H1 (cell line): ENCODE results near the gene BPIFB3. TPM values are rescaled to one million over a fixed set of nuclear protein-coding genes. Genes with fewer than 3 reads are reported as not detected.
A peak's percentile ranks its signal among the peaks of the same experiment; 100 is the strongest.

ENCODE experiments used
- CTCF ChIA-PET: fragments of 300-600 bp; sonication (Branson Sonifier 250); formaldehyde crosslinking; loops from one replicate; lab custom pipeline; 2021; ENCODE audit not compliant: partially characterized antibody; lab: Charles Lee
- POLR2A ChIA-PET: fragments of 300-600 bp; sonication (Branson Sonifier 250); formaldehyde crosslinking; loops from one replicate; lab custom pipeline; 2021; ENCODE audit warnings: inconsistent platforms; ENCODE audit not compliant: partially characterized antibody; lab: Charles Lee
- DNase-seq, 2 experiments: peaks; one replicate each; pipeline versions ENCODE4 v3.0.0 to v3.0.0-alpha.2; 2010 to 2022; ENCODE audit warnings: low spot score in 2 of 2, low read depth in 1 of 2, mixed read lengths in 1 of 2
- FAIRE-seq: peaks from 2 replicates; lab custom pipeline; 2011; peaks lifted over from hg19 to GRCh38; lab: Jason Lieb, UNC
- H2AFZ ChIP-seq: 2 replicates; pipeline ENCODE4 v1.8.1; 2012; ENCODE audit warnings: low read length, inconsistent platforms
- H2AK5ac ChIP-seq: 2 replicates; pipeline ENCODE4 v1.6.1; 2013; ENCODE audit warnings: low read depth, low read length
- H2BK120ac ChIP-seq: replicated peaks from 2 replicates; pipeline ENCODE3; 2013; ENCODE audit warnings: low read depth, low read length, inconsistent platforms
- H2BK12ac ChIP-seq: 2 replicates; pipeline ENCODE4 v1.6.1; 2013; ENCODE audit warnings: low read depth, low read length
- H2BK15ac ChIP-seq: 2 replicates; pipeline ENCODE4 v1.6.1; 2013; ENCODE audit warnings: low read length
- H2BK20ac ChIP-seq: 2 replicates; pipeline ENCODE4 v1.6.1; 2013; ENCODE audit warnings: low read length
- H2BK5ac ChIP-seq: 2 replicates; pipeline ENCODE4 v1.6.1; 2013; ENCODE audit warnings: low read depth, low read length
- H3K14ac ChIP-seq: 2 replicates; pipeline ENCODE4 v1.6.1; 2013; ENCODE audit warnings: inconsistent platforms; ENCODE audit not compliant: insufficient read length
- H3K18ac ChIP-seq: 2 replicates; pipeline ENCODE4 v1.6.1; 2013; ENCODE audit warnings: low read length; ENCODE audit errors: extremely low read depth
- H3K23ac ChIP-seq: 2 replicates; pipeline ENCODE4 v1.6.1; 2013; ENCODE audit warnings: inconsistent platforms; ENCODE audit not compliant: insufficient read length
- H3K23me2 ChIP-seq: 2 replicates; pipeline ENCODE4 v1.6.1; 2013; ENCODE audit warnings: low read depth, low read length
- H3K27ac ChIP-seq: 2 replicates; pipeline ENCODE4 v1.6.1; 2011; ENCODE audit warnings: low read depth, low read length, inconsistent platforms
- H3K27me3 ChIP-seq, 4 experiments: replicated peaks in 1 of 4; 1 replicate in 1 of 4; 2 replicates in 3 of 4; pipeline versions ENCODE4 v1.6.1 to v1.8.1; 2011 to 2013; ENCODE audit warnings: low read length in 3 of 4, mild to moderate bottlenecking in 3 of 4, inconsistent platforms in 2 of 4, mixed read lengths in 2 of 4, moderate library complexity in 1 of 4; ENCODE audit not compliant: control insufficient read depth in 3 of 4, insufficient read depth in 3 of 4; ENCODE audit errors: extremely low read depth in 1 of 4
- H3K36me3 ChIP-seq, 4 experiments: 2 replicates each; pipeline versions ENCODE4 v1.6.1 to v1.8.1; 2011 to 2013; ENCODE audit warnings: mild to moderate bottlenecking in 4 of 4, low read length in 3 of 4, moderate library complexity in 2 of 4, control low read depth in 1 of 4, inconsistent platforms in 1 of 4; ENCODE audit not compliant: insufficient read depth in 4 of 4, control insufficient read depth in 2 of 4
- H3K4ac ChIP-seq: replicated peaks from 2 replicates; pipeline ENCODE3; 2013; ENCODE audit warnings: low read length, low read depth, mixed read lengths, inconsistent platforms; ENCODE audit not compliant: insufficient read length
- H3K4me1 ChIP-seq, 4 experiments: replicated peaks in 1 of 4; 1 replicate in 1 of 4; 2 replicates in 3 of 4; pipeline versions ENCODE4 v1.6.1 to v1.8.1; 2011 to 2013; ENCODE audit warnings: low read length in 3 of 4, inconsistent platforms in 2 of 4, mixed read lengths in 1 of 4; ENCODE audit not compliant: insufficient read depth in 4 of 4, control insufficient read depth in 3 of 4
- H3K4me2 ChIP-seq, 2 experiments: 2 replicates each; pipeline versions ENCODE4 v1.6.1 to v1.8.1; 2011 to 2013; ENCODE audit warnings: low read depth in 2 of 2, low read length in 2 of 2, control low read depth in 1 of 2, inconsistent platforms in 1 of 2, mild to moderate bottlenecking in 1 of 2; ENCODE audit not compliant: insufficient read depth in 1 of 2
- H3K4me3 ChIP-seq, 4 experiments: fragments of 200-600, 300-600 bp in 1 of 4; sonication (generic), shearing (Covaris generic), sonication (Bioruptor Twin) in 1 of 4; 2 replicates each; pipeline versions ENCODE4 v1.5.1 to v1.8.1; 2011 to 2016; ENCODE audit warnings: low read length in 4 of 4, low read depth in 3 of 4, control low read depth in 2 of 4, inconsistent platforms in 2 of 4, mild to moderate bottlenecking in 2 of 4, mixed read lengths in 1 of 4, moderate library complexity in 1 of 4; ENCODE audit not compliant: insufficient read depth in 2 of 4; ENCODE audit errors: extremely low read depth in 1 of 4
- H3K56ac ChIP-seq: replicated peaks from 2 replicates; pipeline ENCODE3; 2013; ENCODE audit warnings: low read depth, mild to moderate bottlenecking, mixed read lengths, low read length, inconsistent platforms; ENCODE audit not compliant: insufficient read length
- H3K79me1 ChIP-seq: 2 replicates; pipeline ENCODE4 v1.6.1; 2013; ENCODE audit warnings: low read depth, low read length, control low read depth
- H3K79me2 ChIP-seq, 2 experiments: 2 replicates each; pipeline versions ENCODE4 v1.6.1 to v1.8.1; 2012 to 2013; ENCODE audit warnings: low read length in 2 of 2, mild to moderate bottlenecking in 2 of 2, inconsistent platforms in 1 of 2; ENCODE audit not compliant: insufficient read depth in 2 of 2, control insufficient read depth in 1 of 2
- H3K9ac ChIP-seq, 4 experiments: replicated peaks in 1 of 4; 1 replicate in 1 of 4; 2 replicates in 3 of 4; pipeline versions ENCODE4 v1.6.1 to v1.8.1; 2011 to 2013; ENCODE audit warnings: low read depth in 3 of 4, low read length in 3 of 4, control low read depth in 2 of 4, mild to moderate bottlenecking in 2 of 4, moderate library complexity in 2 of 4, inconsistent platforms in 1 of 4; ENCODE audit errors: extremely low read depth in 1 of 4
- H3K9me3 ChIP-seq, 2 experiments: 2 replicates each; pipeline versions ENCODE4 v1.6.1 to v1.8.1; 2012 to 2013; ENCODE audit warnings: mild to moderate bottlenecking in 2 of 2, moderate library complexity in 2 of 2, control low read depth in 1 of 2, inconsistent platforms in 1 of 2, low read depth in 1 of 2, low read length in 1 of 2, mixed read lengths in 1 of 2; ENCODE audit not compliant: insufficient read depth in 2 of 2
- H4K20me1 ChIP-seq, 2 experiments: replicated peaks in 1 of 2; 2 replicates each; pipeline versions ENCODE3 to v1.8.1; 2011 to 2013; ENCODE audit warnings: inconsistent platforms in 2 of 2, low read length in 2 of 2, mild to moderate bottlenecking in 1 of 2; ENCODE audit not compliant: insufficient read depth in 2 of 2, control insufficient read depth in 1 of 2
- H4K5ac ChIP-seq: 2 replicates; pipeline ENCODE4 v1.6.1; 2013; ENCODE audit warnings: low read length, low read depth, mixed read lengths, inconsistent platforms; ENCODE audit not compliant: insufficient read length
- H4K8ac ChIP-seq: 2 replicates; pipeline ENCODE4 v1.8.0; 2013; ENCODE audit warnings: mild to moderate bottlenecking, moderate library complexity, low read length, inconsistent platforms; ENCODE audit not compliant: insufficient read depth; ENCODE audit errors: extremely low read depth
- H4K91ac ChIP-seq: replicated peaks from 2 replicates; pipeline ENCODE3; 2013; ENCODE audit warnings: low read length, mixed read lengths, inconsistent platforms; ENCODE audit not compliant: insufficient read length
- BCL11A ChIP-seq, 2 experiments: IDR thresholded peaks; one replicate each; pipeline ENCODE4 v1.6.1; 2011; ENCODE audit warnings: low read depth in 2 of 2, low read length in 2 of 2, mild to moderate bottlenecking in 2 of 2
- BRCA1 ChIP-seq: IDR thresholded peaks from 2 replicates; pipeline ENCODE4 v1.6.1; 2012; ENCODE audit warnings: low read depth, low read length, improper control_type of control experiment
- CEBPB ChIP-seq: IDR thresholded peaks from 2 replicates; pipeline ENCODE4 v1.6.1; 2012; ENCODE audit warnings: low read depth, low read length
- FOSL1 ChIP-seq: IDR thresholded peaks from 2 replicates; pipeline ENCODE4 v1.6.1; 2011; ENCODE audit warnings: mild to moderate bottlenecking, low read depth, low read length, moderate library complexity; ENCODE audit not compliant: insufficient read depth
- GABPA ChIP-seq: IDR thresholded peaks from 2 replicates; pipeline ENCODE4 v1.6.1; 2011; ENCODE audit warnings: mild to moderate bottlenecking, low read length, moderate library complexity, borderline replicate concordance; ENCODE audit not compliant: insufficient read depth
- KDM4A ChIP-seq: IDR thresholded peaks from one replicate; pipeline ENCODE4 v1.7.1; 2012; ENCODE audit warnings: low read depth, mild to moderate bottlenecking, moderate library complexity, low read length, inconsistent platforms; ENCODE audit not compliant: severe bottlenecking
- MAFK ChIP-seq: IDR thresholded peaks from 2 replicates; pipeline ENCODE4 v1.6.1; 2012; ENCODE audit warnings: low read depth, mild to moderate bottlenecking, improper control_type of control experiment, low read length
- SAP30 ChIP-seq: fragments of 300-600 bp; sonication (generic); IDR thresholded peaks from 2 replicates; pipeline ENCODE4 v1.7.1; 2012; ENCODE audit warnings: low read length, moderate library complexity, mild to moderate bottlenecking, inconsistent platforms; ENCODE audit not compliant: insufficient read depth, insufficient replicate concordance
- SIN3A ChIP-seq, 2 experiments: IDR thresholded peaks in 1 of 2; conservative IDR thresholded peaks in 1 of 2; 2 replicates each; pipeline ENCODE4 v1.6.1; 2011 to 2012; ENCODE audit warnings: low read length in 2 of 2, improper control_type of control experiment in 1 of 2, low read depth in 1 of 2, mild to moderate bottlenecking in 1 of 2
- TAF7 ChIP-seq: optimal IDR thresholded peaks from 2 replicates; pipeline ENCODE3; 2011; ENCODE audit warnings: low read depth, mild to moderate bottlenecking, inconsistent platforms, low read length, moderate library complexity, borderline replicate concordance
- YY1 ChIP-seq: IDR thresholded peaks from 2 replicates; pipeline ENCODE4 v1.6.1; 2011; ENCODE audit warnings: low read depth, mild to moderate bottlenecking, low read length
- WGBS, 2 experiments: shearing (Covaris generic) in 1 of 2; methylation state at CpG; one replicate each; pipeline versions ENCODE4 v1.1.6 to v1.1.7; 2013 to 2015; ENCODE audit warnings: low lambda C conversion rate in 2 of 2, mixed read lengths in 2 of 2, inconsistent platforms in 1 of 2, low coverage in 1 of 2, missing lambda C conversion rate in 1 of 2; ENCODE audit not compliant: insufficient replicate concordance in 2 of 2, insufficient coverage in 1 of 2, insufficient read length in 1 of 2; ENCODE audit errors: extremely low coverage in 1 of 2, missing lambda C conversion rate in 1 of 2; 5-methylcytosine and 5-hydroxymethylcytosine counted together
- polyA plus RNA-seq, 7 experiments: library from polyadenylated mRNA; depleted of rRNA in 3 of 7; stranded (reverse) in 5 of 7; unstranded in 2 of 7; fragments of >200 nt in 5 of 7; fragments of 200-250 nt in 2 of 7; gene quantifications; 1 replicate in 5 of 7; 2 replicates in 1 of 7; 4 replicates in 1 of 7; pipeline versions ENCODE4 v1.2.1 to v1.2.3, GENCODE V29; 2011 to 2013; ENCODE audit warnings: missing spikeins in 2 of 7, mixed read lengths in 2 of 7
- total RNA-seq: library from RNA; stranded (reverse); fragmentation: NEBNext Ultra II Directional; extraction: Animal tissue kit (Norgen Biotek cat#: 25700); gene quantifications from 2 replicates; pipeline ENCODE4 v1.2.1, GENCODE V29; 2021
- TF ChIP-seq, protein P1 (sequence below): IDR thresholded peaks from 2 replicates; pipeline ENCODE4 v1.6.1; 2012; ENCODE audit warnings: low read length, inconsistent platforms

The BPIFB3 gene
- total and polyA plus RNA-seq, 2 of the 8 experiments (the other 6 are each of a cell fraction or from before 2014, with no cell fraction given), result not detected

DNA sequence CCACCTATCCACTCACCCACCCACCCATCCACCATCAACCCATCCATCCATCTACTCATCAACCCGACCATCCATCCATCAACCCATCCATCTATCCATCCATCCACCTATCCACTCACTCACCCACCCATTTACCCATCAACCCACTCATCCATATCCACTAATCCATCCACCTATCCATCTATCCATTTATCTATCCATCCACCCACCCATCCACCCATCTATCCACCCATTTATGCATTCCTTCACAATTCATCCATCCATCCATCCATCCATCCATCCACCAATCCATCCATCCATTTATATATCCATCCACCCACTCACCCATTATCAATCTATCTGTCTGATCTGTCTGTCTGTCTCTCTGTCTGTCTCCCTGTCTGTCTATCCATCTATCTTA, 39.9 kb downstream of the BPIFB3 start:
- CTCF ChIA-PET, result interaction anchor here (0.6 to 4.7 kb wide), 5 partner anchors 9 to 192 kb away, joined by 3 to 32 read pairs (median 3); no protein-coding TSS in a partner anchor
- Histone ChIP-seq H4K91ac (no peak overlapping the region), H3K23ac (no peak overlapping the region), H3K9me3 (no peaks in the 10 kb centered on the region), H3K36me3 (no peaks in the 10 kb centered on the region), H3K27me3 (no peaks in the 10 kb centered on the region), H3K4me3 (no peak overlapping the region), H3K79me1 (no peaks in the 10 kb centered on the region), H3K9ac (no peak overlapping the region), H2BK20ac (no peak overlapping the region), H2BK120ac (no peak overlapping the region), H3K79me2 (no peaks in the 10 kb centered on the region), H3K18ac (no peak overlapping the region), H3K4ac (no peak overlapping the region), H3K56ac (peak overlapping the region; percentile 54), H4K8ac (no peak overlapping the region), H2BK5ac (no peak overlapping the region), H4K5ac (no peak overlapping the region), H3K4me2 (no peak overlapping the region), H3K14ac (no peak overlapping the region), H2AK5ac (no peak overlapping the region), H4K20me1 (no peaks in the 10 kb centered on the region), H2BK15ac (no peak overlapping the region), H3K23me2 (peaks cover 7% of the 10 kb centered on the region; the same call in 1 of the 2 replicates), H3K4me1 (no peaks in the 10 kb centered on the region), H2BK12ac (no peak overlapping the region), H2AFZ (no peak overlapping the region), H3K27ac (no peak overlapping the region)
- no peak for FAIRE-seq
- WGBS, 2 experiments, result 67 to 100% methylated on average over 1 of the region's 1 CpG
- DNase-seq, result no peak
- POLR2A ChIA-PET, result interaction anchor here (0.8 to 1.2 kb wide), 2 partner anchors 33 to 191 kb away, joined by 3 read pairs; no protein-coding TSS in a partner anchor
- TF ChIP-seq YY1 (no peak), CEBPB (no peak), BCL11A (IDR thresholded peaks at IDR 0.05; ENCODE audit: low read depth in 2 of 2, low read length in 2 of 2) (no peak), FOSL1 (no peak), BRCA1 (no peak), SIN3A (conservative IDR thresholded peaks at IDR 0.05 in 1 of 2, IDR thresholded peaks at IDR 0.05 in 1 of 2; ENCODE audit: low read depth in 1 of 2, low read length in 2 of 2) (no peak), SAP30 (no peak), KDM4A (no peak), GABPA (no peak), MAFK (no peak), TAF7 (no peak)
- TF ChIP-seq, protein P1, sequence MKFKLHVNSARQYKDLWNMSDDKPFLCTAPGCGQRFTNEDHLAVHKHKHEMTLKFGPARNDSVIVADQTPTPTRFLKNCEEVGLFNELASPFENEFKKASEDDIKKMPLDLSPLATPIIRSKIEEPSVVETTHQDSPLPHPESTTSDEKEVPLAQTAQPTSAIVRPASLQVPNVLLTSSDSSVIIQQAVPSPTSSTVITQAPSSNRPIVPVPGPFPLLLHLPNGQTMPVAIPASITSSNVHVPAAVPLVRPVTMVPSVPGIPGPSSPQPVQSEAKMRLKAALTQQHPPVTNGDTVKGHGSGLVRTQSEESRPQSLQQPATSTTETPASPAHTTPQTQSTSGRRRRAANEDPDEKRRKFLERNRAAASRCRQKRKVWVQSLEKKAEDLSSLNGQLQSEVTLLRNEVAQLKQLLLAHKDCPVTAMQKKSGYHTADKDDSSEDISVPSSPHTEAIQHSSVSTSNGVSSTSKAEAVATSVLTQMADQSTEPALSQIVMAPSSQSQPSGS, result no peak
